H4 (cell line): Measurements from ENCODE around the gene DCLK3. TPM values are rescaled to one million over a fixed set of nuclear protein-coding genes. Genes with fewer than 3 reads are reported as not detected.

Experiments used
- DNase-seq: peaks from one replicate; pipeline ENCODE4 v3.0.0-alpha.2; 2015; ENCODE audit warnings: low spot score
- total RNA-seq: library from RNA; depleted of rRNA; stranded (reverse); fragments of >200 nt; shearing (Covaris generic); gene quantifications from 2 replicates; pipeline ENCODE4 v1.2.3, GENCODE V29; 2014; rRNA removed

Gene DCLK3
- total RNA-seq, 1 experiment from 2014 or later: not detected

- no peak for DNase-seq
Measured at GRCh38 chr3:36677331-36678007, 86.9 kb downstream of the DCLK3 start.

- DNase-seq: no peak
Measured at GRCh38 chr3:36674816-36675215, 89.5 kb downstream of the DCLK3 start.

GRCh38 chr3:36669764-36670163 lies 94.6 kb downstream of the DCLK3 start:
- DNase-seq: no peak

GRCh38 chr3:36666166-36666565 lies 98.2 kb downstream of the DCLK3 start:
- DNase-seq: no peak

- no peak for DNase-seq
Measured at GRCh38 chr3:36663666-36664291, 100.6 kb downstream of the DCLK3 start.

- no peak for DNase-seq
Measured at GRCh38 chr3:36662626-36663025, 101.7 kb downstream of the DCLK3 start.

Other genes with a start within 250 kb of the DCLK3 start
- gene TRANK1, start 180.5 kb upstream of the DCLK3 start, total RNA-seq: 9.7 and 11.4 TPM in 2 replicates
- 4.3 and 4.5 TPM in 2 replicates for gene EPM2AIP1, start 228.6 kb upstream of the DCLK3 start, total RNA-seq
- 42.2 and 43.1 TPM in 2 replicates for gene MLH1, start 229.0 kb upstream of the DCLK3 start, total RNA-seq